Suprapubic skin (tissue), 4 donors: Measurements from ENCODE around the gene PCGF6.

Source experiments
- EP300 ChIP-seq: sonication (generic); formaldehyde crosslinking; IDR thresholded peaks from one replicate; pipeline ENCODE4 v1.6.1; 2017; ENCODE audit warnings: antibody characterized with exemption
- POLR2A ChIP-seq, 2 donors: fragments of 450-650 bp; IDR thresholded peaks; one replicate each; pipeline ENCODE4 v1.6.1; 2017; ENCODE audit warnings: antibody characterized with exemption in 2 of 2, mild to moderate bottlenecking in 2 of 2, moderate library complexity in 2 of 2
- POLR2AphosphoS5 ChIP-seq, 3 donors: sonication (generic); formaldehyde crosslinking; IDR thresholded peaks; one replicate each; pipeline ENCODE4 v1.6.1; 2017; ENCODE audit warnings: antibody characterized with exemption in 3 of 3
- TF ChIP-seq, protein P1 (sequence below), 2 donors: fragments of 200-600 bp in 1 of 2; fragments of 450-650 bp in 1 of 2; sonication (generic) in 1 of 2; IDR thresholded peaks; one replicate each; pipeline ENCODE4 v1.5.1; 2016 to 2019; ENCODE audit warnings: antibody characterized with exemption in 2 of 2, mild to moderate bottlenecking in 1 of 2, moderate library complexity in 1 of 2

DNA sequence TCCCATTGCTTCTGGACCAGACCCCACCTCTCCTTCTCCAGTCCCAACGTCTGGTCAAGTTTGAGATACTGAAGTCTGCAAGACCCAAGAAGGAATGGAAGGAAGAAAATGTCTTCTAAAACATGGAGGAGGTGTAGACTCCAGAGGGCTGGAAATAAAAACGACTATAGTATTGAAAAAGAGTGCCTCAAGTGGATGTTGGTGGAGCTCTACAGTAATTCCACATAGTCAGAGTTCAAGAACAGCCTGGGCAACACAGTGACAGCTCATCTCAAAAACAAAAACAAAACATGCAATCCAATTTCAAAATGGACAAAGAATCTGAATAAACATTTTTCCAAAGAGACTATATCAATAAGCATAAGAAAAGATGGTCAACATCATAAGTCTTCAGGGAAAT, 2.3 kb upstream of the PCGF6 start:
- TF ChIP-seq, protein P1, sequence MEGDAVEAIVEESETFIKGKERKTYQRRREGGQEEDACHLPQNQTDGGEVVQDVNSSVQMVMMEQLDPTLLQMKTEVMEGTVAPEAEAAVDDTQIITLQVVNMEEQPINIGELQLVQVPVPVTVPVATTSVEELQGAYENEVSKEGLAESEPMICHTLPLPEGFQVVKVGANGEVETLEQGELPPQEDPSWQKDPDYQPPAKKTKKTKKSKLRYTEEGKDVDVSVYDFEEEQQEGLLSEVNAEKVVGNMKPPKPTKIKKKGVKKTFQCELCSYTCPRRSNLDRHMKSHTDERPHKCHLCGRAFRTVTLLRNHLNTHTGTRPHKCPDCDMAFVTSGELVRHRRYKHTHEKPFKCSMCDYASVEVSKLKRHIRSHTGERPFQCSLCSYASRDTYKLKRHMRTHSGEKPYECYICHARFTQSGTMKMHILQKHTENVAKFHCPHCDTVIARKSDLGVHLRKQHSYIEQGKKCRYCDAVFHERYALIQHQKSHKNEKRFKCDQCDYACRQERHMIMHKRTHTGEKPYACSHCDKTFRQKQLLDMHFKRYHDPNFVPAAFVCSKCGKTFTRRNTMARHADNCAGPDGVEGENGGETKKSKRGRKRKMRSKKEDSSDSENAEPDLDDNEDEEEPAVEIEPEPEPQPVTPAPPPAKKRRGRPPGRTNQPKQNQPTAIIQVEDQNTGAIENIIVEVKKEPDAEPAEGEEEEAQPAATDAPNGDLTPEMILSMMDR (IDR thresholded peaks at IDR 0.05) = no peak
- no peak for TF ChIP-seq POLR2AphosphoS5 (IDR thresholded peaks at IDR 0.05)
- no peak for TF ChIP-seq EP300
- no peak for TF ChIP-seq POLR2A (IDR thresholded peaks at IDR 0.05)
